Hepatocyte (in vitro differentiated cells): ENCODE results near the gene RAP1B.

Experiments
- EZH2 ChIP-seq: fragments of 200-600 bp; sonication (generic); IDR thresholded peaks from 2 replicates; pipeline ENCODE4 v1.6.1; 2016; ENCODE audit warnings: antibody characterized with exemption, mild to moderate bottlenecking, borderline replicate concordance
- TF ChIP-seq, protein P1 (sequence below): fragments of 200-600 bp; sonication (generic); IDR thresholded peaks from 2 replicates; pipeline ENCODE4 v1.5.1; 2016; ENCODE audit warnings: antibody characterized with exemption, mild to moderate bottlenecking; ENCODE audit not compliant: poor library complexity

DNA sequence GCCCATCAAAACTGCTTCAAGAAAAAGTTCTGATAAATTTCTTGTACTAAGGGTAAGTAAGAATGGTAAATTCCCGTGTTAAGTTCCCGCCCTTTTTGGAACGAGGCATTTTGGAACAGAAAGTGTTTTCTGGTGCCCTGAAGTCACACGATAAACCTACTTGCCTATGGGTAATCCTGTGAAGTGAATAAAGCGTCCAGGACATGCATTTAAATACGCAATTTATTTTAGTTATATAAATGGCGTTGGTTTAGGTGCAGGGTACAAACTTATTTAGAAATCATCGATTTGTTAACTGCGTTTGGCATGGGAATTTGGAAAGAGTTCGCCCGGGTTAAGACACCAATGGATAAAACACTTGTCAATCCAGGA, 715 bp upstream of the RAP1B start:
- TF ChIP-seq EZH2 = no peak
- TF ChIP-seq, protein P1, sequence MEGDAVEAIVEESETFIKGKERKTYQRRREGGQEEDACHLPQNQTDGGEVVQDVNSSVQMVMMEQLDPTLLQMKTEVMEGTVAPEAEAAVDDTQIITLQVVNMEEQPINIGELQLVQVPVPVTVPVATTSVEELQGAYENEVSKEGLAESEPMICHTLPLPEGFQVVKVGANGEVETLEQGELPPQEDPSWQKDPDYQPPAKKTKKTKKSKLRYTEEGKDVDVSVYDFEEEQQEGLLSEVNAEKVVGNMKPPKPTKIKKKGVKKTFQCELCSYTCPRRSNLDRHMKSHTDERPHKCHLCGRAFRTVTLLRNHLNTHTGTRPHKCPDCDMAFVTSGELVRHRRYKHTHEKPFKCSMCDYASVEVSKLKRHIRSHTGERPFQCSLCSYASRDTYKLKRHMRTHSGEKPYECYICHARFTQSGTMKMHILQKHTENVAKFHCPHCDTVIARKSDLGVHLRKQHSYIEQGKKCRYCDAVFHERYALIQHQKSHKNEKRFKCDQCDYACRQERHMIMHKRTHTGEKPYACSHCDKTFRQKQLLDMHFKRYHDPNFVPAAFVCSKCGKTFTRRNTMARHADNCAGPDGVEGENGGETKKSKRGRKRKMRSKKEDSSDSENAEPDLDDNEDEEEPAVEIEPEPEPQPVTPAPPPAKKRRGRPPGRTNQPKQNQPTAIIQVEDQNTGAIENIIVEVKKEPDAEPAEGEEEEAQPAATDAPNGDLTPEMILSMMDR = no peak
